Activated CD4-positive, alpha-beta memory T cell treated with anti-CD3 and anti-CD28 coated beads for 36 hours (primary cell): ENCODE data around the gene FAM227A. TPM values are rescaled to one million over a fixed set of nuclear protein-coding genes. Genes with fewer than 3 reads are reported as not detected.
A peak's percentile ranks its signal among the peaks of the same experiment; 100 is the strongest.
"Not testable (repeated sequence)": the region's sequence is repeated elsewhere in the genome, so short reads cannot be mapped to it uniquely, and the experiment has no call there.

Source experiments
- CTCF ChIA-PET: fragments of 350-600 bp; sonication (Branson Sonifier 250); formaldehyde crosslinking; loops from one replicate; lab custom pipeline; 2021; ENCODE audit warnings: antibody characterized with exemption, inconsistent platforms; lab: Charles Lee
- POLR2A ChIA-PET: fragments of 350-600 bp; sonication (Branson Sonifier 250); formaldehyde crosslinking; loops from one replicate; lab custom pipeline; 2021; ENCODE audit warnings: antibody characterized with exemption; lab: Charles Lee
- DNase-seq: peaks from one replicate; pipeline ENCODE4 v3.0.0-alpha.2; 2020
- H3K27ac Mint-ChIP-seq: one replicate; pipeline ENCODE4 v1.8.0; 2021; ENCODE audit warnings: mixed read lengths
- H3K27me3 Mint-ChIP-seq: one replicate; pipeline ENCODE4 v1.8.0; 2021; ENCODE audit warnings: mixed read lengths
- H3K36me3 Mint-ChIP-seq: one replicate; pipeline ENCODE4 v1.8.0; 2021; ENCODE audit warnings: mixed read lengths
- H3K4me1 Mint-ChIP-seq: one replicate; pipeline ENCODE4 v1.8.0; 2021; ENCODE audit warnings: low read depth, mixed read lengths
- H3K4me3 Mint-ChIP-seq: one replicate; pipeline ENCODE4 v1.8.0; 2021; ENCODE audit warnings: mild to moderate bottlenecking, mixed read lengths
- H3K9me3 Mint-ChIP-seq: one replicate; pipeline ENCODE4 v1.8.0; 2021; ENCODE audit warnings: mixed read lengths
- intact Hi-C: fragments of 100-400 bp; cut with micrococcal nuclease; formaldehyde crosslinking; loops from one replicate; pipeline ENCODE4 v1.15.1; 2023
- total RNA-seq, 2 experiments: library from RNA; stranded (reverse); gene quantifications; one replicate each; pipeline ENCODE4 v1.2.3, GENCODE V29; 2021

FAM227A gene
- total RNA-seq, 2 experiments from 2014 or later: 0.36 to 0.88 TPM

DNA sequence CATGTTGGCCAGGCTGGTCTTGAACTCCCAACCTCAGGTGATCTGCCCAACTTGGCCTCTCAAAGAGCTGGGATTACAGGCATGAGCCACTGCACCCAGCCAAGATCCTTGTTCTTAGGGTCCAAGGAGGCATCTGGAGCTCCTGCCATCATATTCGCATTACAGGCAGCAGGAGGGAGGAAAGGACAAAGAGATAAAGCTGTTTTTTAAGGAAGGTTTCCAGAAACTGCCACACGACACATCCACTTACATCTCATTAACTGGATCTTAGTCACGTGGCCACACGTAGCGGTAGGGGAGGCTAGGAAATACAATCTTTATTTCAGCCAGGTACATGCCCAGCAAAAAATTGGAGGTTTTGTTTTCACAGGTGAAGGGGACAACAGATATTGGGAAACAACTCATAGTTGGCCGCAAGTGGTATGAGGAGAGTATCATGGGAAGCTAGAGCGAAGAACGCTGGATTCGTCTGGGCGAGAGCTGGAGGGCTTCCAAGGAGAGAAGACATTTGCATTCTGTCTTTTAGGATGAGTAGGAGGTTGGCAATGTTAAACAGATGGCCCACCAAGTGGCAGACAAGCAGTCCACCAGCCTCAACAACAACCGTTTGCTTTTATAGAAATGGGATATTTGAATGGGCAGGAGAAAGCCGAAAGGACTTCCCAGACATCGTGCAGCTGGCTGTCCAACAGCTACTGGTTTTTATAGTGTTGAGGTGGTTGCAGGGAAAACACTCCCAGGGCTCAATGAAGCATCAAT, 47.0 kb downstream of the FAM227A start:
- no peak for DNase-seq
- Mint-ChIP-seq H3K9me3 (no peaks in the 10 kb centered on the region), H3K36me3 (no peaks in the 10 kb centered on the region), H3K27me3 (peaks cover 4% of the 10 kb centered on the region), H3K4me1 (peaks cover 2% of the 10 kb centered on the region), H3K27ac (no peak overlapping the region), H3K4me3 (no peak overlapping the region)
- intact Hi-C loops: no loop called here
- CTCF ChIA-PET: no interaction called here
- POLR2A ChIA-PET: no interaction called here

DNA sequence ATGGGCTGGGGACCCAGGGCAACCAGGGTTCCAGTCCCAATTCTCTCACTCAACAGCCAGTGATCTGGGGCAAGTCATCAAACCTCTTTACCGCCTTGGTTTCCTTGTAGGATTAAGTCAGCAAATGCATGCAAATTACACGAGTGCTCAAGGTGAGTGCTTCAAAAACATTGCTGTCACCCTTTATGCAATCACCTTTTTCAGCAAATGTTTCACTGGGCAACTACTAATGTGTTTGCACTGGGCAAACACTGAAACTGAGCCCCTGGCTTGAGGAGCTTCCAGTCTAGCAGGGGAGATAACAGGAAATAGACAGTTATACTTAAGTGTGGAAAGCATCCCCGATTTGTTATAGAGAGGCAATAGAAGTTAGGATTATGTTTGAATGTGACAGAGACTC, 48.5 kb downstream of the FAM227A start:
- no peaks in the 10 kb centered on the region for H3K9me3 Mint-ChIP-seq
- intact Hi-C loops: no loop called here
- peaks cover 4% of the 10 kb centered on the region for H3K27me3 Mint-ChIP-seq
- ChIA-PET CTCF (no interaction called here), POLR2A (no interaction called here)
- H3K4me3 Mint-ChIP-seq: no peak overlapping the region
- H3K4me1 Mint-ChIP-seq: no peaks in the 10 kb centered on the region
- H3K27ac Mint-ChIP-seq: no peak overlapping the region
- no peaks in the 10 kb centered on the region for H3K36me3 Mint-ChIP-seq
- no peak for DNase-seq

DNA sequence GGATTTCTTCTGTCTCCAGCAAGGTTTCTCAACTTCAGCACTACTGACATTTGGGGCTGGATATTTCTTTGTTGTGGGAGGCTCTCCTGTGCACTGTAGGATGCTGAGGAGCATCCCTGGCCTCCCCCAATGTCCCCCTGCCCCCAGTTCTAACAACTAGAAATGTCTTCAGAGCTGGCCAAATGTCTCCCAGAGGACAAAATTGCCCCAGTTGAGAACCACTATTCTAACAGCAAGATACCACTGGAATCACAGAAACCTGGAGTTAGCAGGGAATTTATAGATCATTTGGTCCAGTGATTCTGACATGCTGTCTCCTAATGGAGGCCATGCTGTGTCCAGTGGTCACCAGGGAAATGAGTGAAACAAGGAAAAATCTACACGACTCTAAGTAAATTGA, 54.0 kb downstream of the FAM227A start:
- no peaks in the 10 kb centered on the region for H3K9me3 Mint-ChIP-seq
- CTCF ChIA-PET: interaction anchor here (1.3 kb wide), 1 partner anchor 550 kb away, joined by 3 read pairs; no protein-coding TSS in a partner anchor
- no peaks in the 10 kb centered on the region for H3K36me3 Mint-ChIP-seq
- no peaks in the 10 kb centered on the region for H3K4me1 Mint-ChIP-seq
- H3K4me3 Mint-ChIP-seq: no peak overlapping the region
- H3K27ac Mint-ChIP-seq: no peak overlapping the region
- no peaks in the 10 kb centered on the region for H3K27me3 Mint-ChIP-seq
- DNase-seq: no peak
- POLR2A ChIA-PET: no interaction called here
- intact Hi-C loops: no loop called here

DNA sequence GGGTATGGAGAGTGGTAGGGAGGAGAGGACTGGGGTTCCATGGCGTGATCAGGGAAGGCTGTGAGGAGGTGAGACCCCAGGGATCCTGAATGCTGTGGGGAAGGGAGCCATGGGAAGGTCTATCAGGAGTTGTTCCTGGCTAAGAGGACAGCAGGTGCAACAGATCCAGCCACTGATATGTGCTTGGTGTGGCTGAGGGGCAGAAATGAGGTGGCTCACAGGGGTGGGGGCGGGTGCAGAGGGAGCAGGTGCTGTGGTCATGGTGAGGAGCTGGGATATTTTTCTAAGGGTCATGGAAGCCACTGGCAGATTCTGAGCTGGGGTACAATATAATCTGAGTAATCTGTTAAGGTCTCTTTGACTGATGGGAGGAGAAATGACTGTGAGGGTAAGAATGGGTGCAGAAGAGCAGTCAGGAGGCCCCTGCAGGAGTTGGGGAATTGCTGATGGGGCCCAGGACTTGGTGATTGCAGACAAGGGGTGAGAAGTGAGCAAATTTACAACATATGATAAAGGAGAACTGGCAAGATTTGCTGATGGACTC, 54.9 kb downstream of the FAM227A start:
- POLR2A ChIA-PET: no interaction called here
- H3K27ac Mint-ChIP-seq: no peak overlapping the region

DNA sequence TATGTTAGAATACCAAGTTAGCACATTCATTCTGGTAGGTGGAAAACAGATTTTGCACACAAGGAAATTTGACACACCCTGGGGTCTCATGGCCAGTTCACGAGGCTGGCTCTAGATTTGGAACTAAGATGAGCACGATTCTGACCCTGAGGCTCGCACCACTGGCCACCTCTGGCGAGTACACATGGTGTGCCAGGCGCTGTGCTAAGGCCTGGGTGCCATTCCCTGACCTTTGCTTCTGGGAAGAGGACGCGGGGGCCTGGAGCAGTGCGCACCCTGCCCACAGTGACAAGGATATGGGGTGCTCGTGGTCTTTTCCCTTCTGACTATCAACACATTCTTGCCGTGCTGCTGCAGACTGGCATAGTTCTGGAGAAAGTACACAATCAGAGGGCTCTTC, 56.7 kb downstream of the FAM227A start:
- POLR2A ChIA-PET: no interaction called here
- Mint-ChIP-seq H3K4me3 (no peak overlapping the region), H3K27me3 (peaks cover 4% of the 10 kb centered on the region), H3K27ac (no peak overlapping the region), H3K4me1 (no peaks in the 10 kb centered on the region), H3K36me3 (no peaks in the 10 kb centered on the region), H3K9me3 (no peaks in the 10 kb centered on the region)
- CTCF ChIA-PET: no interaction called here
- intact Hi-C loops: no loop called here
- DNase-seq: no peak

More for the DNA sequence above, 54.9 kb downstream of the FAM227A start:
- no peaks in the 10 kb centered on the region for H3K36me3 Mint-ChIP-seq
- peak; percentile 10 for DNase-seq
- intact Hi-C loops: no loop called here
- CTCF ChIA-PET: no interaction called here
- no peak overlapping the region for H3K4me3 Mint-ChIP-seq
- no peaks in the 10 kb centered on the region for H3K4me1 Mint-ChIP-seq
- peaks cover 2% of the 10 kb centered on the region for H3K27me3 Mint-ChIP-seq
- no peaks in the 10 kb centered on the region for H3K9me3 Mint-ChIP-seq

DNA sequence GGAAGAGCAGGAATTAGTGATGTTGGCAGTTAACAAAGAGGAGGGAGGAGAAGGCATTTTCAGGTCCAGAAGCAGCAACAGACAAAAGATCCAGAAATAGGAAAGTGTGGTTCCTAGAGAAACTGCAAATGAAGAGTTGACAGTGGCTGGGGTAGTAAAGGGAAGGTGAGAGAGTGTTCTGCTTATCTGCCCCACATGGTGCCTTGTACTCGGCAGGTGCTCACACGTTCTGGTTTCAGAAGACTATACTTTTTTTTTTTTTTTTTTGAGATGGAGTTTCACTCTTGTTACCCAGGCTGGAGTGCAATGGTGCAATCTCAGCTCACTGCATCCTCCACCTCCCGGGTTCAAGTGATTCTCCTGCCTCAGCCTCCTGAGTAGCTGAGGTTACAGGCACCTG, 73.3 kb downstream of the FAM227A start:
- H3K4me1 Mint-ChIP-seq, H3K36me3 Mint-ChIP-seq, intact Hi-C loops, H3K9me3 Mint-ChIP-seq, H3K27ac Mint-ChIP-seq, DNase-seq, POLR2A ChIA-PET, H3K27me3 Mint-ChIP-seq, H3K4me3 Mint-ChIP-seq, CTCF ChIA-PET: not testable (repeated sequence)

DNA sequence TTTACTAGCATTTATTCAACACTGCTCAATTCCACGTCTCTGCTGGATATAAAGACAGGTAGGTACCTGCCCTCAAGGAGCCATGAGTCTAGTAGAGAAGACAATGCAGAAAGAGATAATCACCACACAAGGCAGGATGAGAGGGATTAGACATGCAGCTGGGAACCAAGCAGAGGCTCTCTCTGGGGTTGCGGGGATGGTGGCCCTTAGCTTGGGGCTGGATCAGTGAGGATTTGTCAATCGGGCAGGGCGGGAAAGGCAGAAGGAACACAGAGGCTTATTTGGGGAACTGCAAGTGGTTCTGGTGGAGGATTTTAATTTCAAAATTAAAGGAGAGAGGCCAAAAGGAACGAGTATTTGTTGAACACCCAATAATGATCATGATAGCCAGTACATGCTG, 77.7 kb downstream of the FAM227A start:
- Mint-ChIP-seq H3K9me3 (no peaks in the 10 kb centered on the region), H3K36me3 (no peaks in the 10 kb centered on the region), H3K4me3 (no peak overlapping the region), H3K27me3 (no peaks in the 10 kb centered on the region), H3K27ac (no peak overlapping the region), H3K4me1 (no peaks in the 10 kb centered on the region)
- POLR2A ChIA-PET: no interaction called here
- intact Hi-C loops: no loop called here
- CTCF ChIA-PET: no interaction called here
- no peak for DNase-seq

DNA sequence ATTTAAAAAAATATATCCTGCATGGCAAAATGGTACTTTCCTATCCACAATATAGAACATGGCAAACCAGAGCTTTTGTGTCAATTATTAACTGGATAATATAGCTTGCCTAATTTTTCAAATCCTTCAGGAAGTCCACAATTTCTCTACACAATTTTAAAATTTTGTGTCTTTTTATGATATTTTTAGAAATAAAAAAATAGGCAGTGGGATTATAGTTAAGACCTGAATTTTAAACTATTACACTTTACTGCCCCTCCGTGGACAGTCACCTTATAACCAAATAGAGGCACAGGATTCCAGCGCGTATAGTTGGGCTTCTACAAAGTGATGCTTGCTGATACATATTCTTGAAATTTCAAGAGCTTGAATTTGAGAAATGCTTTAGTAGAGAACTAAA, 84.1 kb downstream of the FAM227A start:
- Mint-ChIP-seq H3K27me3 (no peaks in the 10 kb centered on the region), H3K27ac (no peak overlapping the region), H3K9me3 (no peaks in the 10 kb centered on the region), H3K4me3 (no peak overlapping the region), H3K36me3 (peaks cover 3% of the 10 kb centered on the region), H3K4me1 (peaks cover 12% of the 10 kb centered on the region)
- POLR2A ChIA-PET: interaction anchor here (0.6 kb wide), 1 partner anchor 74 kb away, joined by 3 read pairs; no protein-coding TSS in a partner anchor
- CTCF ChIA-PET: interaction anchor here (0.5 to 3.8 kb wide), 11 partner anchors 61 to 519 kb away, joined by 3 to 35 read pairs (median 3); partner anchors contain the start of gene PICK1
- intact Hi-C loops: loop anchor here (5.0 kb wide), 4 partner anchors 110 to 520 kb away; no protein-coding TSS in a partner anchor
- peak; percentile 25 for DNase-seq

DNA sequence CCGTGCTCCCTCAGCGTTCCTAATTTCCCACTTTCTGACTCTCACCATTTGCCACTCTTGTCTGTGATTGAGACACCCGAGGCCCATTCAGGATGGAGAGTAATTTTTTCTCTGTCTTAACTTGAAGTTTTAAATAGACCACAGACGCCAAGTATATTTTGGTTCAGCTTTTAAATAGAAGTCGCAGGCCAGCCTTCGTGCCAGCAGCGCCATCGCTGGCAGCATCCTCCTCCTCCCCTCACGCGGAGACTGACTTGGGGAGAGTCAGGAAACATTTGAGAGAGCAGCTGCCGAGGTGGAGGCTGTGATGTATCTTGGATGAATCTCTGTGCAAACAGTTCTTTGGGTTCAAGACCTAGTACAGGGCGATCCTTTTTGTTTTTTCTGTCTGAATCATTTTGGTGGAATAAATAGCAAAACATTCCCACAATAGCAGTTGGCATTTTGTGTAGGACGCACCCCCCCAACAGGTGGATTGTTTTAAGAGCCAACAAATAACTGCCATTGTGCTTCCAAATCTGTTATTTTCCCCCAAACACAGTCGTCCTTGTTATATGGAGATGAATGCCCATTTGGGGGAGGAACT, 85.3 kb downstream of the FAM227A start:
- ChIA-PET POLR2A (interaction anchor here (0.6 to 0.7 kb wide), 2 partner anchors 17 to 305 kb away, joined by 3 read pairs; no protein-coding TSS in a partner anchor), CTCF (interaction anchor here (0.6 to 3.8 kb wide), 11 partner anchors 40 to 518 kb away, joined by 3 to 35 read pairs (median 4); partner anchors contain the start of gene TOMM22)
- peak overlapping the region; percentile 89 for H3K27ac Mint-ChIP-seq
- H3K27me3 Mint-ChIP-seq: no peaks in the 10 kb centered on the region
- peak overlapping the region; percentile 84 for H3K4me3 Mint-ChIP-seq
- intact Hi-C loops: loop anchor here (1.0 to 5.0 kb wide), 6 partner anchors 65 to 519 kb away; partner anchors contain the start of genes DDX17 and GTPBP1
- H3K4me1 Mint-ChIP-seq: peaks cover 12% of the 10 kb centered on the region
- H3K9me3 Mint-ChIP-seq: no peaks in the 10 kb centered on the region
- peaks cover 3% of the 10 kb centered on the region for H3K36me3 Mint-ChIP-seq
- peak; percentile 56 for DNase-seq

DNA sequence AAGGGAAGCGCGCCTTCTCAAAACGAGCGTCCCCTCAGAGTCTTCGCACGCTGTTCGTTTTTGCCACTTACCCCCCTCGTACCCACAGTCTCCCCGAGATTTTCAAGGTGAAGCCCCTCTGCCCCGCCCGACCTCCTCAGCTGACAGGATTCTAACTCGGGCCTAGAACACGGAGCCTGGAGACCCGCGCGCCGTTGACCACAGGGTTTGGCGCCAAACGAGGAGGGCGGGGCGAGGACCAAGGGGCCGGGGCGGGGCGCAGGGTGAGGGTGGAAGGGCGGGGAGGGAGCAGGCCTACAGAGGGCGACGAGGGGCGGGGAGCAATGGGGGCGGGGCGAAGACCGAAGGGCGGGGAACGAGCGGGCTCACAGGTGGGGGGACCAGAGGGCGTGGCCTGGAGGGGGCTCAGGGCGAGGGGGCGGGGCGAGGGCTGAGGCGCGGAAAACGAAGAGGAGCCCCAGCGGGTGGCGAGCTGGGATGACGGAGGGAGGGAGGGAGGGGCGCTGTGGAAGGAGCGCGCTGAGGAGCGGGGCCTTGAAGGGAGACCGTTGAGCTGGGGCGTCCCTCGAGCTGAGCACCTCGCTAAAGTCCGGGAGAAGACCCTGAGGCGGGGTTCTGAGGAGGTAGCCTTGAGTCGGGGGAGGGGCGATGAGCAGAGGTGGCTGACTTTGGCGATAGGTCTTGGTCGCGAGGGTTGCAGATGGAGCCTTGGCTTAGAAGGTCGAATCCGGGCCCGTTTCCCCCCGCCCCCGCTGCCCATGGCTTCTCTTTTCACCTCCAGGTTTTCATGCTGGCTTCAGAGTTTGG, 86.0 kb downstream of the FAM227A start, which contains the start of gene DMC1:
DMC1 (minus strand) TSS at position 212 of the 807 bp plus-strand sequence. CDS start 1,927 bp downstream, outside the sequence.
- H3K9me3 Mint-ChIP-seq: no peaks in the 10 kb centered on the region

More for the DNA sequence above, 86.0 kb downstream of the FAM227A start, which contains the start of gene DMC1:
- intact Hi-C loops: loop anchor here (1.0 to 5.0 kb wide), 6 partner anchors 64 to 518 kb away; partner anchors contain the start of genes DDX17 and GTPBP1
- Mint-ChIP-seq H3K36me3 (peaks cover 3% of the 10 kb centered on the region), H3K27ac (peak within 1 kb of the TSS; percentile 90), H3K27me3 (no peaks in the 10 kb centered on the region), H3K4me1 (peaks cover 12% of the 10 kb centered on the region), H3K4me3 (peak within 1 kb of the TSS; percentile 84)
- ChIA-PET POLR2A (interaction anchor here (0.6 to 1.2 kb wide), 2 partner anchors 112 to 304 kb away, joined by 3 read pairs; partner anchors contain the start of gene TOMM22), CTCF (interaction anchor here (0.6 to 3.8 kb wide), 9 partner anchors 39 to 517 kb away, joined by 3 to 35 read pairs (median 4); partner anchors contain the start of gene TOMM22)
- DNase-seq: peak; percentile 100
